Uterus (tissue), 4 donors: Measurements from ENCODE around the gene WWOX. TPM values are rescaled to one million over a fixed set of nuclear protein-coding genes. Genes with fewer than 3 reads are reported as not detected.

Source experiments
- DNase-seq, 2 donors: peaks; one replicate each; pipeline ENCODE4 v3.0.0-alpha.2; 2019 to 2020
- H3K27ac ChIP-seq, 2 donors: fragments of 200-600 bp; sonication (generic); 1 replicate in 1 of 2; 2 replicates in 1 of 2; pipeline ENCODE4 v1.5.1; 2016 to 2018
- H3K27me3 ChIP-seq, 2 donors: fragments of 200-600 bp; sonication (generic); one replicate each; pipeline ENCODE4 v1.5.1; 2018 to 2019; ENCODE audit warnings: control low read depth in 1 of 2
- H3K36me3 ChIP-seq, 2 donors: fragments of 200-600 bp; sonication (generic); one replicate each; pipeline ENCODE4 v1.5.1; 2019; ENCODE audit warnings: control low read depth in 1 of 2
- H3K4me1 ChIP-seq, 2 donors: fragments of 200-600 bp; sonication (generic); one replicate each; pipeline ENCODE4 v1.5.1; 2018 to 2019; ENCODE audit warnings: control low read depth in 1 of 2
- H3K4me3 ChIP-seq, 2 donors: fragments of 200-600 bp; sonication (generic); 1 replicate in 1 of 2; 2 replicates in 1 of 2; pipeline ENCODE4 v1.5.1; 2018 to 2019; ENCODE audit warnings: mild to moderate bottlenecking in 1 of 2
- H3K9me3 ChIP-seq, 2 donors: fragments of 200-600 bp; sonication (generic); one replicate each; pipeline ENCODE4 v1.5.1; 2019; ENCODE audit warnings: control low read depth in 1 of 2
- CTCF ChIP-seq, 4 experiments: fragments of 200-600 bp in 2 of 4; fragments of 450-650 bp in 2 of 4; sonication (generic) in 2 of 4; IDR thresholded peaks; one replicate each; pipeline ENCODE4 v1.5.1; 2016 to 2019; ENCODE audit warnings: antibody characterized with exemption in 4 of 4, mild to moderate bottlenecking in 2 of 4, moderate library complexity in 1 of 4
- POLR2A ChIP-seq, 2 donors: fragments of 450-650 bp; IDR thresholded peaks; one replicate each; pipeline ENCODE4 v1.6.1; 2016; ENCODE audit warnings: antibody characterized with exemption in 2 of 2, mild to moderate bottlenecking in 1 of 2, moderate library complexity in 1 of 2
- intact Hi-C: fragments of 100-400 bp; cut with DNase I; formaldehyde crosslinking; loops from one replicate; pipeline ENCODE4 v1.15.1; 2023; ENCODE audit warnings: low total_unique reads
- total RNA-seq, 4 donors: library from RNA; depleted of rRNA in 3 of 4; stranded (reverse); fragments of >200 nt in 3 of 4; gene quantifications; one replicate each; pipeline versions ENCODE4 v1.1.0 to v1.2.4, GENCODE V29; 2014 to 2023
- donor health status: DM: yes; HTN: yes; CAD: no.

Gene WWOX
- total RNA-seq, 4 donors from 2014 or later = 34.1 to 99.9 (median 55.8) TPM

GRCh38 chr16:79195938-79196337 lies 1096.5 kb downstream of the WWOX start:
- DNase-seq = no peak
- no peak for TF ChIP-seq POLR2A (IDR thresholded peaks at IDR 0.05)
- TF ChIP-seq CTCF (IDR thresholded peaks at IDR 0.05) = no peak
- no peaks in the 10 kb centered on the region for H3K27me3 ChIP-seq
- intact Hi-C loops = no loop called here
- no peaks in the 10 kb centered on the region for H3K36me3 ChIP-seq
- H3K9me3 ChIP-seq = no peaks in the 10 kb centered on the region
- H3K4me1 ChIP-seq = no peaks in the 10 kb centered on the region
- no peak overlapping the region for H3K4me3 ChIP-seq
- no peak overlapping the region for H3K27ac ChIP-seq

GRCh38 chr16:79201436-79201835 lies 1102.0 kb downstream of the WWOX start:
- intact Hi-C loops = no loop called here
- DNase-seq = no peak

GRCh38 chr16:79202977-79203376 lies 1103.5 kb downstream of the WWOX start:
- H3K36me3 ChIP-seq = no peaks in the 10 kb centered on the region

More at GRCh38 chr16:79201436-79201835, 1102.0 kb downstream of the WWOX start:
- TF ChIP-seq POLR2A (IDR thresholded peaks at IDR 0.05) (no peak), CTCF (IDR thresholded peaks at IDR 0.05) (no peak)
- no peaks in the 10 kb centered on the region for H3K9me3 ChIP-seq
- H3K4me3 ChIP-seq = no peak overlapping the region
- H3K27me3 ChIP-seq = no peaks in the 10 kb centered on the region
- no peak overlapping the region for H3K27ac ChIP-seq
- no peaks in the 10 kb centered on the region for H3K36me3 ChIP-seq
- H3K4me1 ChIP-seq = peaks cover 0 to 7% of the 10 kb centered on the region in 2 donors

GRCh38 chr16:79204486-79204885 lies 1105.0 kb downstream of the WWOX start:
- H3K4me1 ChIP-seq = peaks cover 0 to 7% of the 10 kb centered on the region in 2 donors
- no peaks in the 10 kb centered on the region for H3K36me3 ChIP-seq
- peak overlapping the region; percentile 3 to 43 for H3K27ac ChIP-seq
- TF ChIP-seq CTCF (IDR thresholded peaks at IDR 0.05) = no peak
- no peaks in the 10 kb centered on the region for H3K27me3 ChIP-seq
- no peak overlapping the region for H3K4me3 ChIP-seq
- peak; percentile 53 to 54 for DNase-seq
- no peaks in the 10 kb centered on the region for H3K9me3 ChIP-seq
- intact Hi-C loops = no loop called here

More at GRCh38 chr16:79202977-79203376, 1103.5 kb downstream of the WWOX start:
- Histone ChIP-seq H3K4me1 (peaks cover 0 to 7% of the 10 kb centered on the region in 2 donors), H3K4me3 (no peak overlapping the region), H3K27me3 (no peaks in the 10 kb centered on the region), H3K27ac (no peak overlapping the region), H3K9me3 (no peaks in the 10 kb centered on the region)
- DNase-seq = no peak
- TF ChIP-seq CTCF (IDR thresholded peaks at IDR 0.05) = no peak
- TF ChIP-seq POLR2A (IDR thresholded peaks at IDR 0.05) = no peak
- intact Hi-C loops = no loop called here

- DNase-seq = no peak
- Histone ChIP-seq H3K9me3 (no peaks in the 10 kb centered on the region), H3K27me3 (no peaks in the 10 kb centered on the region), H3K4me3 (no peak overlapping the region), H3K27ac (no peak overlapping the region), H3K36me3 (no peaks in the 10 kb centered on the region), H3K4me1 (peaks cover 0 to 7% of the 10 kb centered on the region in 2 donors)
- TF ChIP-seq POLR2A (IDR thresholded peaks at IDR 0.05) = no peak
- TF ChIP-seq CTCF (IDR thresholded peaks at IDR 0.05) = no peak
- intact Hi-C loops = no loop called here
Measured at GRCh38 chr16:79206889-79207288, 1107.4 kb downstream of the WWOX start.
